Activated CD8-positive, alpha-beta memory T cell treated with anti-CD3 and anti-CD28 coated beads, Interleukin-2, amount 50 U/mL, for 1 hour (primary cell): ENCODE results near the gene ZNF609.

Source experiments
- DNase-seq: peaks from one replicate; pipeline ENCODE4 v3.0.0-alpha.2; 2020; ENCODE audit errors: extremely low read depth

The ZNF609 gene

GRCh38 chr15:64695561-64695992 lies 235.2 kb downstream of the ZNF609 start:
- no peak for DNase-seq

- DNase-seq, result no peak
Observed at GRCh38 chr15:64696481-64696880, 236.1 kb downstream of the ZNF609 start.

- no peak for DNase-seq
Observed at GRCh38 chr15:64697911-64698369, 237.6 kb downstream of the ZNF609 start.

GRCh38 chr15:64698823-64699222 lies 238.4 kb downstream of the ZNF609 start:
- no peak for DNase-seq

- DNase-seq, result no peak
Observed at GRCh38 chr15:64699751-64700388, 239.5 kb downstream of the ZNF609 start.

GRCh38 chr15:64701051-64701450 lies 240.7 kb downstream of the ZNF609 start:
- no peak for DNase-seq

GRCh38 chr15:64701482-64702184 lies 241.3 kb downstream of the ZNF609 start:
- no peak for DNase-seq

- peak; percentile 82 for DNase-seq
Observed at GRCh38 chr15:64702816-64703631, 242.6 kb downstream of the ZNF609 start.

- DNase-seq, result no peak
Observed at GRCh38 chr15:64703632-64703959, 243.2 kb downstream of the ZNF609 start.

GRCh38 chr15:64705006-64705405 lies 244.6 kb downstream of the ZNF609 start:
- DNase-seq, result no peak

- DNase-seq, result no peak
Observed at GRCh38 chr15:64706011-64706911, 245.9 kb downstream of the ZNF609 start.

GRCh38 chr15:64710676-64711428 lies 250.5 kb downstream of the ZNF609 start:
- DNase-seq, result no peak

- no peak for DNase-seq
Observed at GRCh38 chr15:64712353-64712752, 252.0 kb downstream of the ZNF609 start.

GRCh38 chr15:64713592-64713991 lies 253.2 kb downstream of the ZNF609 start:
- DNase-seq, result no peak

- no peak for DNase-seq
Observed at GRCh38 chr15:64716452-64716851, 256.1 kb downstream of the ZNF609 start.

GRCh38 chr15:64717130-64717529 lies 256.8 kb downstream of the ZNF609 start:
- DNase-seq, result no peak

GRCh38 chr15:64717735-64718495 lies 257.5 kb downstream of the ZNF609 start:
- no peak for DNase-seq

- DNase-seq, result no peak
Observed at GRCh38 chr15:64720188-64720587, 259.8 kb downstream of the ZNF609 start.

GRCh38 chr15:64730151-64730550 lies 269.8 kb downstream of the ZNF609 start:
- DNase-seq, result no peak
